DND-41 (cell line): ENCODE results near the gene SOX4.

Experiments
- ATAC-seq: fragments of 200-7000 bp; cut with Tn5 transposase; 3 replicates; pipeline ENCODE4 v1.9.1; 2021; ENCODE audit warnings: low read depth; ENCODE audit not compliant: insufficient read depth
- DNase-seq: peaks from one replicate; pipeline ENCODE4 v3.0.0-alpha.2; 2020
- H2AFZ ChIP-seq: 2 replicates; pipeline ENCODE4 v1.6.0; 2012; ENCODE audit warnings: low read depth, low read length
- H3K27ac ChIP-seq: 2 replicates; pipeline ENCODE4 v1.5.1; 2012; ENCODE audit warnings: low read length, inconsistent platforms
- H3K27me3 ChIP-seq: fragments of 200-600 bp; sonication (generic); 2 replicates; pipeline ENCODE4 v1.6.0; 2012; ENCODE audit warnings: low read length, mild to moderate bottlenecking, inconsistent platforms; ENCODE audit not compliant: insufficient read depth, poor library complexity
- H3K36me3 ChIP-seq: 2 replicates; pipeline ENCODE4 v1.5.1; 2012; ENCODE audit warnings: low read length, inconsistent platforms; ENCODE audit not compliant: insufficient read depth
- H3K4me1 ChIP-seq: 2 replicates; pipeline ENCODE4 v1.5.1; 2012; ENCODE audit warnings: mild to moderate bottlenecking, low read length; ENCODE audit not compliant: insufficient read depth
- H3K4me2 ChIP-seq: 2 replicates; pipeline ENCODE4 v1.6.0; 2012; ENCODE audit warnings: mild to moderate bottlenecking, moderate library complexity, low read length, inconsistent platforms; ENCODE audit not compliant: insufficient read depth
- H3K4me3 ChIP-seq, 2 experiments: fragments of 200-600 bp in 1 of 2; shearing (Covaris generic) in 1 of 2; 2 replicates each; pipeline ENCODE4 v1.5.1; 2012 to 2016; ENCODE audit warnings: inconsistent platforms in 2 of 2, low read length in 2 of 2, mild to moderate bottlenecking in 2 of 2, low read depth in 1 of 2, moderate library complexity in 1 of 2
- H3K79me2 ChIP-seq: 2 replicates; pipeline ENCODE4 v1.6.0; 2012; ENCODE audit warnings: low read length, inconsistent platforms; ENCODE audit not compliant: insufficient read depth
- H3K9ac ChIP-seq: 2 replicates; pipeline ENCODE4 v1.6.0; 2012; ENCODE audit warnings: low read depth, mild to moderate bottlenecking, inconsistent platforms, low read length, moderate library complexity
- H3K9me3 ChIP-seq: 2 replicates; pipeline ENCODE4 v1.5.1; 2012; ENCODE audit warnings: low read length, moderate library complexity, mild to moderate bottlenecking, inconsistent platforms; ENCODE audit not compliant: insufficient read depth, severe bottlenecking
- H4K20me1 ChIP-seq: 2 replicates; pipeline ENCODE4 v1.6.0; 2012; ENCODE audit warnings: low read length; ENCODE audit not compliant: insufficient read depth
- CTCF ChIP-seq: IDR thresholded peaks from 2 replicates; pipeline ENCODE4 v1.5.1; 2012; ENCODE audit warnings: borderline replicate concordance, low read length, moderate library complexity, mild to moderate bottlenecking; ENCODE audit not compliant: poor library complexity, severe bottlenecking; ENCODE audit errors: extremely low read depth
- EZH2 ChIP-seq: IDR thresholded peaks from 3 replicates; pipeline ENCODE4 v1.6.1; 2012; ENCODE audit warnings: borderline replicate concordance, low read depth, mild to moderate bottlenecking, moderate library complexity, low read length, inconsistent platforms; ENCODE audit not compliant: severe bottlenecking

SOX4 gene

GRCh38 chr6:21596949-21597682 lies 3.6 kb downstream of the SOX4 start:
- no peak overlapping the region for H2AFZ ChIP-seq
- no peak for DNase-seq

GRCh38 chr6:21597801-21598673 lies 4.5 kb downstream of the SOX4 start:
- Histone ChIP-seq H2AFZ (no peak overlapping the region), H3K79me2 (peaks cover 95% of the 10 kb centered on the region), H3K27ac (peak overlapping the region; percentile 92), H3K9me3 (no peaks in the 10 kb centered on the region), H3K36me3 (peaks cover 71% of the 10 kb centered on the region), H3K27me3 (no peaks in the 10 kb centered on the region), H4K20me1 (peaks cover 45% of the 10 kb centered on the region), H3K9ac (peak overlapping the region; percentile 73), H3K4me3 (peak overlapping the region; percentile 50 to 67), H3K4me2 (peak overlapping the region; percentile 64), H3K4me1 (peaks cover 56% of the 10 kb centered on the region)
- ATAC-seq (no peak), DNase-seq (no peak)
- no peak for TF ChIP-seq CTCF
- no peak for TF ChIP-seq EZH2

More at GRCh38 chr6:21596949-21597682, 3.6 kb downstream of the SOX4 start:
- peak overlapping the region; percentile 64 for H3K4me2 ChIP-seq
- no peak for ATAC-seq
- H4K20me1 ChIP-seq, result peaks cover 45% of the 10 kb centered on the region
- TF ChIP-seq CTCF, result peak; percentile 62
- no peak for TF ChIP-seq EZH2
- peaks cover 94% of the 10 kb centered on the region for H3K79me2 ChIP-seq
- H3K36me3 ChIP-seq, result peaks cover 71% of the 10 kb centered on the region
- H3K9ac ChIP-seq, result peak overlapping the region; percentile 73
- H3K4me3 ChIP-seq, result peak overlapping the region; percentile 50 to 67
- H3K4me1 ChIP-seq, result peaks cover 54% of the 10 kb centered on the region
- no peaks in the 10 kb centered on the region for H3K27me3 ChIP-seq
- H3K27ac ChIP-seq, result peak overlapping the region; percentile 92
- no peaks in the 10 kb centered on the region for H3K9me3 ChIP-seq

GRCh38 chr6:21598674-21599023 lies 5.1 kb downstream of the SOX4 start:
- Histone ChIP-seq H3K4me1 (peaks cover 59% of the 10 kb centered on the region), H2AFZ (no peak overlapping the region), H3K9ac (peak overlapping the region; percentile 73), H3K79me2 (peaks cover 92% of the 10 kb centered on the region), H3K9me3 (no peaks in the 10 kb centered on the region), H3K4me2 (peak overlapping the region; percentile 64), H3K4me3 (peak overlapping the region; percentile 50 to 67), H3K27ac (peak overlapping the region; percentile 92), H3K36me3 (peaks cover 71% of the 10 kb centered on the region), H4K20me1 (peaks cover 45% of the 10 kb centered on the region), H3K27me3 (no peaks in the 10 kb centered on the region)
- ATAC-seq, result no peak
- no peak for DNase-seq
- TF ChIP-seq CTCF (no peak), EZH2 (no peak)
